ENCODE results near the gene SETX.

The SETX gene

DNA sequence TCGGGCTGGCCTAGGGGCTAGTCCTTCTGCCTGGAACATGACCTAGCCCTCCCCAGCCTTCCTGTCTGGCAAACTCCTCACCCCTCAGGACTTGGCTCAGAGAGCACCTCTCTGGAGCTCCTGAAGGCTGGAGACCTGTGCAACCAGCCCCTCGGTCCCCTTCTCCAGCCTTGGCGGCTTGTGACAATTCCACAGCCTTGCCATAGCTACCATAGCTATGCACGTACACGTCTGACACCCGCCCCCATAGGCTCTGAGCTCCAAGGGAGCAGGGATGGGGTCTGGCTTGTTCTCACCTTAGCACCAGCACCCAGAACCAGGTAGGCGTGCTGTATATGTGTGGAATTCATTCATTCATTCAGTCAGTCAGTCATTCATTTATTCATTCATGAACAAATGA lies 143.2 kb downstream of the SETX start:
- no peak for FAIRE-seq

All from islet of Langerhans (tissue), 1 donor.